ENCODE data around the gene RUNX2. TPM values are rescaled to one million over a fixed set of nuclear protein-coding genes. Genes with fewer than 3 reads are reported as not detected.

RUNX2 gene
- total RNA-seq, 1 donor from 2014 or later: 0.09 TPM

GRCh38 chr6:45486736-45487135 lies 158.6 kb downstream of the RUNX2 start:
- Histone ChIP-seq H3K9ac (no peak overlapping the region), H3K9me3 (ENCODE audit: low read depth) (no peaks in the 10 kb centered on the region), H3K27ac (no peak overlapping the region), H3K79me2 (ENCODE audit: low read depth) (no peaks in the 10 kb centered on the region), H4K20me1 (ENCODE audit: low read depth) (no peaks in the 10 kb centered on the region), H3K4me3 (no peak overlapping the region), H2AFZ (replicated peaks) (no peak overlapping the region), H3K4me1 (no peaks in the 10 kb centered on the region), H3F3A (ENCODE audit: low read depth) (no peaks in the 10 kb centered on the region), H3K4me2 (no peak overlapping the region), H3K36me3 (no peaks in the 10 kb centered on the region), H3K27me3 (no peaks in the 10 kb centered on the region)
- H3K9me3 Mint-ChIP-seq: no peaks in the 10 kb centered on the region
- TF ChIP-seq EZH2phosphoT487 (IDR thresholded peaks at IDR 0.05): no peak
- TF ChIP-seq, protein P1, sequence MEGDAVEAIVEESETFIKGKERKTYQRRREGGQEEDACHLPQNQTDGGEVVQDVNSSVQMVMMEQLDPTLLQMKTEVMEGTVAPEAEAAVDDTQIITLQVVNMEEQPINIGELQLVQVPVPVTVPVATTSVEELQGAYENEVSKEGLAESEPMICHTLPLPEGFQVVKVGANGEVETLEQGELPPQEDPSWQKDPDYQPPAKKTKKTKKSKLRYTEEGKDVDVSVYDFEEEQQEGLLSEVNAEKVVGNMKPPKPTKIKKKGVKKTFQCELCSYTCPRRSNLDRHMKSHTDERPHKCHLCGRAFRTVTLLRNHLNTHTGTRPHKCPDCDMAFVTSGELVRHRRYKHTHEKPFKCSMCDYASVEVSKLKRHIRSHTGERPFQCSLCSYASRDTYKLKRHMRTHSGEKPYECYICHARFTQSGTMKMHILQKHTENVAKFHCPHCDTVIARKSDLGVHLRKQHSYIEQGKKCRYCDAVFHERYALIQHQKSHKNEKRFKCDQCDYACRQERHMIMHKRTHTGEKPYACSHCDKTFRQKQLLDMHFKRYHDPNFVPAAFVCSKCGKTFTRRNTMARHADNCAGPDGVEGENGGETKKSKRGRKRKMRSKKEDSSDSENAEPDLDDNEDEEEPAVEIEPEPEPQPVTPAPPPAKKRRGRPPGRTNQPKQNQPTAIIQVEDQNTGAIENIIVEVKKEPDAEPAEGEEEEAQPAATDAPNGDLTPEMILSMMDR (IDR thresholded peaks at IDR 0.05): no peak
- TF ChIP-seq EZH2 (IDR thresholded peaks at IDR 0.05): no peak
- H3K36me3 Mint-ChIP-seq: no peaks in the 10 kb centered on the region
- H3K27ac Mint-ChIP-seq: no peak overlapping the region
- no peak for DNase-seq (ENCODE audit: low spot score)
- H3K4me3 Mint-ChIP-seq: no peak overlapping the region
- H3K27me3 Mint-ChIP-seq (ENCODE audit: insufficient read depth, low read depth): peaks cover 4% of the 10 kb centered on the region
- H3K4me1 Mint-ChIP-seq: no peaks in the 10 kb centered on the region

DNA sequence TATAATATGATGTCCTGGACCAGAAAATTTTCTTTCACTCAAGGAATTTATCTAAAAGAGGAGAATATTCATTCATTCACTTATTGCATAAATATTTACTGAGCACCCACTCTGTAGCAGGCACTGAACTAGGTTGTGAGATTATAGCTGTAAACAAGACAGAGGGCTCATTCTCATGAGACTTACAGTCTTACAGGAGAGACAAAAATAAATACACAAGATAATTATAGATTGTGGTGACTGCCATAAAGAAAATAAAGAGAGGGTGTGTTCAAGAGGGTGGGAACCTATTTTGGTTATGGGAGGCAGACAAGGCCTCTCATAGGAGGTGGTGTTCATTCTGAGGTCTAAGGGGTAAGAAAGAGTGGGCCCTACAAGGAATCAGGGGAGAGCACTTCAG lies 159.5 kb downstream of the RUNX2 start:
- H3K36me3 Mint-ChIP-seq: no peaks in the 10 kb centered on the region
- no peaks in the 10 kb centered on the region for H3K9me3 ChIP-seq (ENCODE audit: low read depth)
- no peak overlapping the region for H3K9ac ChIP-seq
- H3K4me3 Mint-ChIP-seq: no peak overlapping the region
- TF ChIP-seq, protein P1 (IDR thresholded peaks at IDR 0.05): no peak
- no peak for TF ChIP-seq EZH2 (IDR thresholded peaks at IDR 0.05)
- no peak for TF ChIP-seq EZH2phosphoT487 (IDR thresholded peaks at IDR 0.05)
- H3K27ac ChIP-seq: no peak overlapping the region
- H3K4me2 ChIP-seq: no peak overlapping the region
- H2AFZ ChIP-seq (replicated peaks): no peak overlapping the region
- no peak for DNase-seq (ENCODE audit: low spot score)
- no peaks in the 10 kb centered on the region for H3K79me2 ChIP-seq (ENCODE audit: low read depth)
- H3K27me3 Mint-ChIP-seq (ENCODE audit: insufficient read depth, low read depth): peaks cover 4% of the 10 kb centered on the region
- no peak overlapping the region for H3K27ac Mint-ChIP-seq
- H3K27me3 ChIP-seq: no peaks in the 10 kb centered on the region
- H3K4me1 ChIP-seq: no peaks in the 10 kb centered on the region
- H3K9me3 Mint-ChIP-seq: no peaks in the 10 kb centered on the region
- no peak overlapping the region for H3K4me3 ChIP-seq
- no peaks in the 10 kb centered on the region for H3F3A ChIP-seq (ENCODE audit: low read depth)
- H3K36me3 ChIP-seq: no peaks in the 10 kb centered on the region
- H4K20me1 ChIP-seq (ENCODE audit: low read depth): no peaks in the 10 kb centered on the region
- no peaks in the 10 kb centered on the region for H3K4me1 Mint-ChIP-seq

DNA sequence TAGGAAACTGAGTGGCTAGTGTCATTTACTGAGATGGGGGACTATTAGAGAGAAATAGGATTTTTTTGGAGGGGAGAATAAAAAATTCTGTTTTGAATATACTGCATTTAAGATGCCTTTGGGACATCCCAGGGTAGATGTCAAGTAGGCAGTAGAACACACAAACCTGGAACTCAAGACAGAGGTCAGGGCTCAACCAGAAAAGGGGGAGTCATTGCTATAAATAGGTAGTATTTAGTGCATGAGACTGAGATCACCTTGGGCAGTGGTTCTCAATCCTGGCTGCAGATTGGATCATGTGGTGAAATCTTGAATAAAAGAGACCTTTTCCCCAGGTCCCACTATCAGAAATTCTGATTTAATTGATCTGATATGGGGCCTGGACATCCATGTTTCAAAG lies 160.1 kb downstream of the RUNX2 start:
- Mint-ChIP-seq H3K9me3 (no peaks in the 10 kb centered on the region), H3K4me1 (no peaks in the 10 kb centered on the region), H3K4me3 (no peak overlapping the region), H3K27ac (no peak overlapping the region), H3K36me3 (no peaks in the 10 kb centered on the region), H3K27me3 (ENCODE audit: insufficient read depth, low read depth) (peaks cover 4% of the 10 kb centered on the region)
- no peak for TF ChIP-seq EZH2 (IDR thresholded peaks at IDR 0.05)
- TF ChIP-seq EZH2phosphoT487 (IDR thresholded peaks at IDR 0.05): no peak
- TF ChIP-seq, protein P1 (IDR thresholded peaks at IDR 0.05): no peak
- H3K4me3 ChIP-seq: no peak overlapping the region
- H3K36me3 ChIP-seq: no peaks in the 10 kb centered on the region
- no peak for DNase-seq (ENCODE audit: low spot score)
- H3K9me3 ChIP-seq (ENCODE audit: low read depth): no peaks in the 10 kb centered on the region
- H3K27me3 ChIP-seq: no peaks in the 10 kb centered on the region
- no peak overlapping the region for H3K27ac ChIP-seq
- no peaks in the 10 kb centered on the region for H4K20me1 ChIP-seq (ENCODE audit: low read depth)
- H3K4me2 ChIP-seq: no peak overlapping the region
- H3K4me1 ChIP-seq: no peaks in the 10 kb centered on the region
- no peaks in the 10 kb centered on the region for H3K79me2 ChIP-seq (ENCODE audit: low read depth)
- no peak overlapping the region for H3K9ac ChIP-seq
- H3F3A ChIP-seq (ENCODE audit: low read depth): no peaks in the 10 kb centered on the region
- H2AFZ ChIP-seq (replicated peaks): no peak overlapping the region
